GM18858 (cell line): ENCODE measurements around the gene POLR2H.

ENCODE experiments used
- ATAC-seq: cut with Tn5 transposase; IDR thresholded peaks from one replicate; pipeline ENCODE4 v1.9.1; 2021; ENCODE audit not compliant: unreplicated experiment

POLR2H gene

DNA sequence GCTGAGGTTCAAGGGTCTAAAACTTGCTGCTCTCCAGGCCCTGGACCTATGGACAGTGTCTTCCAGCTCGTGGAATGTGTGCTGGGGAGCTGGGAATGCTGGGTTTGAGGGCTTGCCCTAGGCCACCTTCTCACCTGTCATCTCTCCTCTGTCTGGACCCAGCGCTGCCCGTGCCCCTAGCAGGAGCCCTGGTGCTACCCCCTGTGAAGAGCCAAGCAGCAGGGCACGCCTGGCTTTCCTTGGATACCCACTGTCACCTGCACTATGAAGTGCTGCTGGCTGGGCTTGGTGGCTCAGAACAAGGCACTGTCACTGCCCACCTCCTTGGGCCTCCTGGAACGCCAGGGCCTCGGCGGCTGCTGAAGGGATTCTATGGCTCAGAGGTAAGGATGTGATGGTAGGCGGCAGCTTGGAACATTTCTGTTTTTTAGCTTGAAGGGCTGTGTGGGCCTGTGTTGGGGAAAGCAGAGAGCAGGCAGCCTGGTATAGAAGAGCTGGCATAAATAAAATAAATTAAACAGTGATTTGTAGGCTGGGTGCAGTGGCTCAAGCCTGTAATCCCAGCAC lies 23.4 kb downstream of the POLR2H start:
- ATAC-seq = no peak

DNA sequence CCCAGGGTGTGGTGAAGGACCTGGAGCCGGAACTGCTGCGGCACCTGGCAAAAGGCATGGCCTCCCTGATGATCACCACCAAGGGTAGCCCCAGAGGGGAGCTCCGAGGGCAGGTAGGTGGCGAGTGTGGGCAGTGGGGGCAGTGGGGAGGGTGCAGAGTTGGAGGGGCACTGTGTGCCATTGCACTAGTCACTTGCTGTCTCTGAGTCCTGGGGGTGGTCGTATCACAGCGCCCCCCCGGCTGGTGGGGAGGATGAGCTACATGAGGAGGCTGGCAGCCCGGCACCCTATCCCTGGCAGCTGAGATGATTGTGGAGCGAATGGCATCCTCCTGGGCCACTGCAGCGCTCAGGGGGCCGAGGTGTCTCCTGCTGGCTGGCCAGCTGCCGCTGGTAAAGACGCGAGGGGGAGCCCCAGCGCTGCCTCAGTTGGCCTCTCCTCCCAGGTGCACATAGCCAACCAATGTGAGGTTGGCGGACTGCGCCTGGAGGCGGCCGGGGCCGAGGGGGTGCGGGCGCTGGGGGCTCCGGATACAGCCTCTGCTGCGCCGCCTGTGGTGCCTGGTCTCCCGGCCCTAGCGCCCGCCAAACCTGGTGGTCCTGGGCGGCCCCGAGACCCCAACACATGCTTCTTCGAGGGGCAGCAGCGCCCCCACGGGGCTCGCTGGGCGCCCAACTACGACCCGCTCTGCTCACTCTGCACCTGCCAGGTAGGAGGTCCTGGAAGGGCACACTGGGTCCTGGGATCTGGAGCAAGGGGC lies 24.7 kb downstream of the POLR2H start:
- ATAC-seq = no peak

DNA sequence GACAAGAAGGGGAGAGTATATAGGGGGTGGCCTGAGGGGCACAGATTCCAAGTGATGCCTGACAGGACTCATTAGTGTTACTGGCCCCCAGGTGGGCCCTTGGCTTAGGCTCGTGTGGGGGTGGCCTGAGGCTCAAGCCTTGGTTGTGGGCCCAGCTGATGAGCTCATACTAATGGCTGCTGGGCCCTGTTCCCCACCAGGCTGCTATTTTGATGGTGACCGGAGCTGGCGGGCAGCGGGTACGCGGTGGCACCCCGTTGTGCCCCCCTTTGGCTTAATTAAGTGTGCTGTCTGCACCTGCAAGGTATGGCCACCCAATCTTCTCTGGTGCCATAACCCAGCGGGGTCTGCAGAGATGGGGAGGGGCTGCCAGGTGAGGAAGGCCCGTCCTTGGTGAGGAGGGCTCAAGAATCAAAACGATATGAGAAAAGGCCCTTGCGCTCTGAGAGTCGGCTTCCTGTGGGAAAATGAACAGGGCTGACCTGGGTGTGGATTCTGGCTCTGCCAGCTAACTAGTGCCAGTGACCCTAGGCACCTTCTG lies 25.7 kb downstream of the POLR2H start:
- ATAC-seq = no peak

DNA sequence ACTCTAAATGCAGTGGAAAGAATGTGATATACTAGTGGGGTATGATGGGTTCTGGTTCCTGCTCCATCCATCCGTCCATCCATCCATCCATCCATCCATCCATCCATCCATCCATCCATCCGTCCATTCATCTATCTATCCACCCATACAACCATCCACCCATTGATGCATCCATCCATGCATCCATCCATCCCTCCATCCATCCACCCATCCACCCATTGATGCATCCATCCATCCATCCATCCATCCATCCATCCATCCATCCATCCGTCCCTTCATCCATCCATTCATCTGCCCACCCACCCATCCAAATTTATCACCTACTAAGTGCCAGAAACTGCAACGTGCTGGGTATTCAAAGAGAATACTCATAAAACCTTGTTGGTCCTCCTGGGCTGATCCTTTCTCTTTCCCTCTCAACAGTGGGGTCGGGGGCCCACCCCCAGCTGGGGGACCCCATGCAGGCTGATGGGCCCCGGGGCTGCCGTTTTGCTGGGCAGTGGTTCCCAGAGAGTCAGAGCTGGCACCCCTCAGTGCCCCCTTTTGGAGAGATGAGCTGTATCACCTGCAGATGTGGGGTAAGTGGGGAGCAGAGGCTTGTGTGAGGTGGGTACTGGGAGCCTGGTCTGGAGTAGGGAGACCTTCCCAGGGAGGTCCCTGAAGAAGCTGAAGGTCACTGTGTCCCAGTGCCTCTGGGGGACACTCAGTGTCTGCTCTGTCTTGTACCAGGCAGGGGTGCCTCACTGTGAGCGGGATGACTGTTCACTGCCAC lies 26.8 kb downstream of the POLR2H start:
- ATAC-seq = no peak

DNA sequence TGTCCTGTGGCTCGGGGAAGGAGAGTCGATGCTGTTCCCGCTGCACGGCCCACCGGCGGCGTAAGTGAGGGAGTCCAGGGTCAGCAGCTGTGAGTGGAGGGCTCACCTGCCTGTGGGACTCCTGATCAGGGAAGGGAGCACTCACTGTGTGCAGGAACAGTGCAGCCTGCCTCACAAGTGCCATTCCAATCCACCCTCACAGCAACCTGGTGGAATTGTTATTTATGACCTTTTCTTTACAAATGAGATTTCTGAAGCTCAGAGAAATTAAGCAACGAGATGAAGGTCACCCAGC lies 27.4 kb downstream of the POLR2H start:
- ATAC-seq = no peak

DNA sequence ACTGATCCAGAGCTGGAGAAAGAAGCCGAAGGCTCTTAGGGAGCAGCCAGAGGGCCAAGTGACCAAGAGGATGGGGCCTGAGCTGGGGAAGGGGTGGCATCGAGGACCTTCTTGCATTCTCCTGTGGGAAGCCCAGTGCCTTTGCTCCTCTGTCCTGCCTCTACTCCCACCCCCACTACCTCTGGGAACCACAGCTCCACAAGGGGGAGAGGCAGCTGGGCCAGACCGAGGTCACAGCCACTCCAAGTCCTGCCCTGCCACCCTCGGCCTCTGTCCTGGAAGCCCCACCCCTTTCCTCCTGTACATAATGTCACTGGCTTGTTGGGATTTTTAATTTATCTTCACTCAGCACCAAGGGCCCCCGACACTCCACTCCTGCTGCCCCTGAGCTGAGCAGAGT lies 27.9 kb downstream of the POLR2H start:
- ATAC-seq = no peak

DNA sequence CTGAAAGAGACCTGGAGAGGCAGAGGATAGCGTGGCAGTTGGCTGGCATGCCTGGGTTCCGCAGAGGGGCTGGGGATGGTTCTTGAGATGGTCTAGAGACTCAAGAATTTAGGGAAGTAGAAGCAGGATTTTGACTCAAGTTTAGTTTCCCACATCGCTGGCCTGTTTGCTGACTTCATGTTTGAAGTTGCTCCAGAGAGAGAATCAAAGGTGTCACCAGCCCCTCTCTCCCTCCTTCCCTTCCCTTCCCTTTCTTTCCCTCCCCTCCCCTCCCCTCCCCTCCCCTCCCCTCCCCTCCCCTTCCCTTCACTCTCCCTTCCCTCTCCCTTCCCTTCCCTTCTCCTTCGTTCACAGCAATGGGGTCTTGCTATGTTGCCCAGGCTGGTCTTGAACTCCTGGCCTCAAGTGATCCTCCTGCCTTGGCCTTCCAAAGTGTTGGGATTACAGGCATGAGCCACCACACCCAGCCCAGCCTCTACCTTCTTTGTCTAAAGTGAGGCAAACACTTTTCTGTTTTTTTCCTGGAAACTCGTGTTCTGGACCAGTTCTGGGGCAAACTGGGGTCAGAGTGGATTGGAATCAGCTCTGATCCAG lies 28.5 kb downstream of the POLR2H start:
- ATAC-seq = no peak

DNA sequence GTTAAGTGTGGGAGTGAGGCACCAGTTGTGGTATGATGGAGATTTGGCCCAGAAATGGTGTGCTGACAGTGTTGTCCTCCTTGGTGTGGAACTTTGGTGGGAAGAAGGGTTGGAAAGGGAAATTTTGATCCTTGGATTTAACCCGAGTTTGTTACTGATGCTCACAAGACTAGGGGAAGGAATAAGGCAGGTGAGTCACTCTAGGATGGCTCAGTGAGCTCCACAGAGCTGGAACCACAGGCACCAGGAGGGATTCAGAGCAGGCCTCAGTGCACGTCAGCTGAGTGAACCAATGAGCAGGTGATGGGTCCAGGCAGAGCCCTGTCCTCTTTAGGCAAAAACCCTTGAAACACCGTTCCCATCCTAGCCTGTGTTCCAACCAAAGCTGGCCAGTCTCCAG lies 29.8 kb downstream of the POLR2H start:
- ATAC-seq = no peak

DNA sequence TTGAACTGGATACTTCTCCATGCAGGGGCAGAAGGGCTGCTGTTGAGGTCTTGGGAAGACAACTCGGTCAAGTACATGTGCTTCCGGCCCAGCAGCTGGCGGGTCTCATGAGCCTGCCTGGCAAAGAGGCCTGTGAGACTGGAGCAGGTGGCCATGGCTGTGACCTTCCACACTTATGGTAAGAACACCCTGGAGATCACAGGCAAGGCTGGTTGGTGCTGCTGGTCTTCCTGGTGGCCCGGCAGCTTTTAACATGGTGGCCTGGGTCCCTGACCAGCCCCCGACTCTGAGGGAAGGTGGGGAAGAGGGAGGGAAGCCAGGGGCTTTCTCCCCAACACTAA lies 33.8 kb downstream of the POLR2H start:
- ATAC-seq = no peak

DNA sequence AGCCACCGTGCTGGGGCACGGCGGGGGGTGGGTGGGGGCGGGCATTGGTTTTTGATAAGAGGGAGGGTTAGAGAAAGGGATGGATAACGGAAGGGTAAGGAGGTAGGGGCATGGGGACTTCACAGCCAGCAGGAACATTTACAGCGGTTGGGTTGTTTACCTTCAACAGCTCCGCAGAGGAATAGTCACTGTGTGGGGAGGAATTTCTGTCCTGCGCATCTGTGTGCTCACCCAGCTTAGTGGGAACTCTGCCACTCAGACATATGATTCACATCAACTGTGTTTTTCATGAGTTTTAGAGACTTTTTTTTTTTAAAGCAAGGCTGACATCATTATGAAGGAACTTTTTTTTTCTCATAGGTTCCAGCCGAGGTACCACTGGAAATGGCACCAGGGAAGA lies 37.9 kb downstream of the POLR2H start:
- ATAC-seq = no peak

DNA sequence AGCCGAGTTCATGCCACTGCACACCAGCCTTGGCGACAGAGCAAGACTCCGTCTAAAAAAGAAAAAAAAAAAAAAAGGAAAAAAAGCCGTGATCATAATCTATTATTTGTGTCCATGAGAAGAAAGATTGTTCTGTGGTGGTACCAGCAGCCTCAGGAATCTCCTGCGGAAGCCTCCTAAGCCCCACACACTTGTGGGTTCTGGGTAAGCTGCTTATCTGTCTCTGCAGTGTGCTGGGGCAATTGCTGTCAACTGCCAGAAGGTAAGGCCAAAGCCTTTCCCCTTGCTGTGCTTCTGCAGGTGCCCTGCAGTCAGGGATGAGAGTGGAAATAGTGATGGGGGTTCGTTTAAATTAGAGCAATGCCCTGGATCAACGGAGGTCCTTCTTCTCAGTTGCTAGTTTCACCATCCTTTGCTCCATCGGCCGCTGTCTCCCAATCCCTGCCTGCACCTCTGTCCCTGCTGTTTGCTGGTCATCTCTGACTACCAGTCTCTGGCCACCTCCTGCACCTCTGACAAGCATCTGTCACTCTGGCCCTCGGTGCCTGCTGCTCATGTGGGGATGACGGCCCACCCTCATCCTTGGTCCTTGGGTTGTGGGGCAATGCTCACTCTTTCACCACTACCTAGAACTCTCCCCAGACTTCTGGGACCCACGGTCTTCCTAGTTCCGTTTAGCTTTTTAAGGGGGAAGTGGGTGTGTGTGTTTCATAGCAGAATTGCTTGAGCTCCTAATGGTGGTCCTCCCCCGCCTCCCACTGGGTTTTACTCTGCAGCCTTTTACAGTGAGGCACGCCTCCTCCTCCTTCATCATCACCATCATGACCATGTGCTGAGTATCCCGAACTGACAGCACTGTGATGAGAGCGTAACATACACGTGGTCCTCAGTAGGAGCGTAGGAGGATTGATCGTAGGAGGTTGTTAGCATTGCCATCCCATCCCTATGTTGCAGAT lies 43.8 kb downstream of the POLR2H start:
- ATAC-seq = no peak

DNA sequence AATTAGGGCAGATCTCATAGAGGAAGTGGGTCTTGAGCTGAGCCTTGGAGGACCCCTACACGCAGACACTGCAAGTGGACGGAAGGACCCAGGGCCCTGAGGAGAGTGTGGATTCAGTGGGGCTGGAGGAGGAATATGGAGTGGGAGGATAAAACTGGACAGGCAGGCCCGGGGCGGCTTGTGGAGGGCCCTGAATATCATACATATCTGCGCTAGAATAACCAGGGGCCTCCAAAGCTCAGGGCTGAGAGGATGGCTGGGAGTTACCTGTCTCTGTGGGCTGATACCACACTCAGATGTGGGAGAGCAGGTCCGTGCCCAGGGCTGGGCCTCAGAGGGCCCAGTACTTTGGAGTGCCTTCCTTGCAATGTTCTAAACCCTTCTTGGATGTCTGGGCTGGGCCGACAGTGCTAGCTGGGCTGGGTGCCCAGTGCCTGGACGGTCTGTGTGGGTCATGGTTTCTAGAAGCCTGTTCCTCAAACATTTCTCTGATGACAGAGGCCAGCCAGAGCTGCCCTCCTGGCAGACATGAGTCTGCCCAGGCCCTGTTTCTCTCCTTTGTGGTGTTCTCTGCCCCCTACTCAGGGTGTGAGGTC lies 47.9 kb downstream of the POLR2H start:
- no peak for ATAC-seq

DNA sequence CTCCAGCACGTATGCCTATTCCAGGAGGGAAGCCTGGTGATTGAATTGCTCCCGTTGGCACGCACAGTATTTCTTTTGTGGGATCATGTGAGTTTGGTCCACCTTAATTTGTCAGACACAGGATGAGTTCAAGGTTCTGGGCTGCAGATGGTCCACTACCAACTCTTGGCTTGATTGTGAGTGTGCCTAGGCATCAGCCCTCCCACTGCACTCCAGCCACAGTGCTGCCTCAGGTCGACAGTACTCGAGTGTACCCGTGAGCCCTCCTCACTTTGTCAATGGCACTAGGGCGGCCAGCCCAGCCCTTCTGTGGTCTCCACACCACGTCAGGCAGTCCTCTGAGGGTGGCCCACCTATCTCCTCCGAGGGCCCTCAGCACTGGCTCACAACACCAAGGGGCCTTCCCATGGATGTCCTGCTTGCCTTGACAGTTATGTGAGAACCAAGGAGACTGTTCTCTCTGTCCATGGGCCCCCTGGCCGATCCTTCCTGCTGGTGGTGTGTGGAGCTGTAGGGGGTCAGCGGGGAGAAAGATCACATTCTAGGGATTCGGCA lies 48.5 kb downstream of the POLR2H start:
- no peak for ATAC-seq

DNA sequence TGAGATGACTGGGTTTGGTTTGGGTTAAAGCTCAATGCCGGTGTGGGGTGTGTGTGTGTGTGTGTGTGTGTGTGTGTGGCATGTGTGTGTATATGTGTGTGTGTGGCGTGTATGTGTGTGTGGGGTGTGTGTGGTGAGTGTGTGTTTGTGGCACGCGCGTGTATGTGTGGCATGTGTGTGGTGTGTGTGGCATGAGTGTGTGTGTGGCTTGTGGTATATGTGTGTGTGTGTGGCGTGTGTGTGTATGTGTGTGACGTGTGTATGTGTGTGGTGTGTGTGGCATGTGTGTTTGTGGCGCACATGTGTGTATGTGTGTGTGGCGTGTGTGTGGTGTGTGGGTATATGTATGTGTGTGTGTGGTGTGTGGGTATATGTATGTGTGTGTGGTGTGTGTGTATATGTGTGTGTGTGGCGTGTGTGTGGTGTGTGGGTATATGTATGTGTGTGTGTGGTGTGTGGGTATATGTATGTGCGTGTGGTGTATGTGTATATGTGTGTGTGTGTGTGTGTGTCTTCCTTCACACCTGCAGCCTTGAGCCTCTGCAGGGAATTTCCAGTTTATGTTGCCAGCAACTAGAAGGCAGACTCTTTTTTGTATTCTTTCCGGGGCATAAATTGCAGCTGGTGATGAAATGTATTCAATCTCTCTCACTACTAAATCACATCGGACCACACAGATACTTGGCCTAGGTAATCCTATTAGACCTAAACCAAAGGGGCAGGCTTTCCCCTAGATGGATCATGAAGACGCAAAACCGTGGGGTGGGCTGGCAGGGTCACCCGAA lies 53.1 kb downstream of the POLR2H start:
- ATAC-seq = no peak

DNA sequence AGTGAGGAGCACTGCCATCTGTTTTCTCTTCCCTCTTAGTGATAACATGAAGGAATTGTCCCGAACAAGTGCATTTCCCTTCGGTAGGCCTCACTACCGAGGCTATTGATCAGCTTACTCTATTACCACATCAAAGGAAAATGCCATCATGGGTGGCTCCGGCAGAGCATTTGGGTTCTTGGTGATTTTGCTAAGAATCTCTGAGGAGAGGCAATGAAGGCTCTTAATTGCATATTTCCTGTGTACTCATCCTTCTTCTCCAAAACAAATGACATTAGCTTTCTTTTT lies 53.6 kb downstream of the POLR2H start:
- no peak for ATAC-seq

DNA sequence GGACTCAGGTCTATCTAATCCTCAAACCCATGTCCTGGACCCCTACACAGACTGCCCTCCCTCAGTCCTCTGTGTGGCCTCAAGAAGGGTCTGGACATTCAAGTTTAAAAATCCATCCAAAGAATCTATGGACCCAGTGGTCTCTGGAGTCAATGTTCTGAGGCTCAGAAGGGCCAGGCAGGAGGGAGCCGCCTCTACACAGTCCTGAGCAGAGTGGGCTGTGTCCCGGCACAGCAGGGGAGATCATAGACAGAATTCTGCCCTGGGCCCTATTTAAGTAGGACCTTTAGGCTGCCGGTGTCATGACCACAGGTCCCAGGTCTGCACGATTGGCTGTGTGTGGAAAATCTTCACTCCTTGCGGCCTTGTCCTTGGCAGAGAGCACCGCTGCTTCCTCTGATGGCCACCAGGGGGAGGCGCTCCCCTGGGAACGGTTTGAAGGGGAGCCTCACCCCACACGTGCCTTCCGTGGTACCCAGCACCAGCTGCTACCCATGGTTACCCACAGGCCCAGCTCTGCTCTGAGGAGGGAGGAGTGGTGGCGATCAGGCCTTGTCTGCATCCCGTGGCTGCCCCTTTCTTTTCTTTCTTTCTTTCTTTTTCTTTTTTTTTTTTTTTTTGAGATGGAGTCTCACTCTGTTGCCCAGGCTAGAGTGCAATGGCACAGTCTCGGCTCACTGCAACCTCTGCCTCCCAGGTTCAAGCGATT lies 56.3 kb downstream of the POLR2H start:
- peak; percentile 69 for ATAC-seq
